Measurements from ENCODE around the gene POLR3C.
"Not testable (repeated sequence)": the region's sequence is repeated elsewhere in the genome, so short reads cannot be mapped to it uniquely, and the experiment has no call there.

The POLR3C gene

GRCh38 chr1:145822779-145823331 is 1.1 kb upstream of the POLR3C start:
- DNase-seq (ENCODE audit: low spot score), result not testable (repeated sequence)

GRCh38 chr1:145824499-145824842 is 471 bp downstream of the POLR3C start:
- DNase-seq (ENCODE audit: low spot score), result no peak

GRCh38 chr1:145826030-145826429 is 2.0 kb downstream of the POLR3C start:
- DNase-seq (ENCODE audit: low spot score), result no peak

GRCh38 chr1:145827966-145828365 is 4.0 kb downstream of the POLR3C start:
- no peak for DNase-seq (ENCODE audit: low spot score)

- DNase-seq (ENCODE audit: low spot score), result no peak
These were observed 4.5 kb downstream of the POLR3C start for GRCh38 chr1:145828367-145829026.

- not testable (repeated sequence) for DNase-seq (ENCODE audit: low spot score)
These were observed 6.8 kb downstream of the POLR3C start for GRCh38 chr1:145830810-145831209.

- no peak for DNase-seq (ENCODE audit: low spot score)
These were observed 13.7 kb downstream of the POLR3C start for GRCh38 chr1:145837656-145838055.

- no peak for DNase-seq (ENCODE audit: low spot score)
These were observed 19.0 kb downstream of the POLR3C start for GRCh38 chr1:145843031-145843430.

- peak; percentile 32 for DNase-seq (ENCODE audit: low spot score)
These were observed 21.1 kb downstream of the POLR3C start for GRCh38 chr1:145845144-145845513.

GRCh38 chr1:145845514-145846161 is 21.6 kb downstream of the POLR3C start, which contains the start of gene NUDT17:
NUDT17 (plus strand) TSS chr1:145845630; CDS start chr1:145845641, 11 bp downstream.
- peak; percentile 81 for DNase-seq (ENCODE audit: low spot score)

GRCh38 chr1:145846201-145846612 is 22.2 kb downstream of the POLR3C start:
- DNase-seq (ENCODE audit: low spot score), result peak; percentile 18

GRCh38 chr1:145847827-145848226 is 23.8 kb downstream of the POLR3C start:
- no peak for DNase-seq (ENCODE audit: low spot score)

- DNase-seq (ENCODE audit: low spot score), result no peak
These were observed 25.6 kb downstream of the POLR3C start for GRCh38 chr1:145849356-145850160.

GRCh38 chr1:145855426-145855948 is 31.5 kb downstream of the POLR3C start:
- DNase-seq (ENCODE audit: low spot score), result no peak

GRCh38 chr1:145857170-145857569 is 33.2 kb downstream of the POLR3C start:
- DNase-seq (ENCODE audit: low spot score), result no peak

- peak; percentile 39 for DNase-seq (ENCODE audit: low spot score)
These were observed 34.4 kb downstream of the POLR3C start for GRCh38 chr1:145858238-145858900.

- DNase-seq (ENCODE audit: low spot score), result peak; percentile 95
These were observed 35.0 kb downstream of the POLR3C start, which contains the start of gene PIAS3 for GRCh38 chr1:145858901-145859490. PIAS3 (minus strand) TSS chr1:145859081; CDS start chr1:145858990, 91 bp downstream.

GRCh38 chr1:145859491-145860023 is 35.6 kb downstream of the POLR3C start:
- DNase-seq (ENCODE audit: low spot score), result peak; percentile 91

GRCh38 chr1:145863282-145864018 is 39.5 kb downstream of the POLR3C start:
- no peak for DNase-seq (ENCODE audit: low spot score)

GRCh38 chr1:145868232-145868631 is 44.2 kb downstream of the POLR3C start:
- DNase-seq (ENCODE audit: low spot score), result no peak
